ENCODE measurements around the gene ALDH1A3.

GRCh38 chr15:100866386-100867330 lies 13.0 kb upstream of the ALDH1A3 start:
- TF ChIP-seq POLR2A (IDR thresholded peaks at IDR 0.05; ENCODE audit: low read length) (no peak), GATA1 (IDR thresholded peaks at IDR 0.05; ENCODE audit: low read depth, low read length) (no peak)

Measured in erythroblast (primary cell).